NCI-H2107 treated with DMSO at 0.1 percent for 48 hours (cell line): ENCODE results near the gene OCEL1.

Source experiments
- DNase-seq: peaks from one replicate; lab custom pipeline; 2025; ENCODE audit not compliant: unreplicated experiment; lab: John Stamatoyannopoulos, UW

The OCEL1 gene

DNA sequence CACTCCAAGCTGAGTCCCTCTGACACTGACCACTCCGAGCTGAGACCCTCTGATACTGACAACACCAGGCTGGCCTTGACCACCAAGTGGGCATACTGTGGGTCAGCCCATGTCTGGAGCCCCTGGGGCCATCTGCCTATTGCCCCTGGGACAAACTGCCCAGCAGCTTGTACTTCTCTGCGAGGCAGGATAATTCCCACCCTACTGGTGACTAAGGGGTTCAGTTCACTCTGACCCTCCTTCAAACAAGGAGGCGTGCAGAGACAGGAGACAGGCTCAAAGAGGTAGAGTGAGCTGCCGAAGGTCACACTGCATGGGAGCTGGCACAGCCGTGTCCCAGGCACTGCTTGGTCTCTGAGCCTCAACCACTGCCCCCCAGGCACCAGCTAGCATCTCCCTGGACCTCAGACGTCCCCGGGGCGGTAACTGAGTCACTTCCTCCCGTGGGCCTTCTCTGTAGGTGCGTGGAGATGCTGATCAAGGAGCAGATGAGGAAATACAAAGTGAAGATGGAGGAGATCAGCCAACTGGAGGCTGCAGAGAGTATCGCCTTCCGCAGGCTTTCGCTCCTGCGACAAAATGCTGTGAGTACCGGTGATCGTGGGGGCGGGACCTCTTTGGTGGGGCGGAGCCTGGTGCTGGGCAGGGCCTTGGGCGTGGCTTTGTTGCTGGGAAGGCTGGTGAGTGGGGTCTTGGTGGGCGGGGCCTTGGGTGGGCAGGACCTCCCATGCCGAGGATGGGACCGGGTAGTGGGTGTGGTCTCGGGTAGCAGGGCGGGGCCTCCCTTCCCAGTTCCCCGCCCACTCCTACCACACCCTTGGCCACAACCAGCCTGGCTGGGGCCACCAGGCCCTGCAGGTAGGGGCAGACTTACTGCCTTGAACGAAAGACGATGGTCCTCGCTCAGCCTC lies 16.6 kb upstream of the OCEL1 start:
- no peak for DNase-seq

DNA sequence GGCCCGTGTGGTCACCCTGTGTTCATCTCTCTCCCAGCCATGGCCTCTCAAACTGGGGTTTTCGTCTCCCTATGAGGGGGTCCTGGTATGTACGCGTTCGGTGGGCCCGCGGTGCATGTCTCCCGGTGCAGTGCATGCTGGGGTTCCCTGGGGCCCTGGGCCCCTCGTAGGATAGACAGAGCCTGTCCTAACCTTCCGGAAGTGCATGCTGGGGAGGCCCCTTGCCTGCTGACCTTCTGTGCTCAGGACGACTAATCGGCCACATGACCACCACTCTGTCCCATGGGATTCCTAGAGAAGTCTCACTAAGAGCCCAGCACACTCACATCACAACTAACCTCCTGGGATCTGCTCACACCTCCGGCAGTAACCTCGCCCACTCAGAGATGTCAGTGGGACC lies 15.7 kb upstream of the OCEL1 start:
- DNase-seq = no peak

DNA sequence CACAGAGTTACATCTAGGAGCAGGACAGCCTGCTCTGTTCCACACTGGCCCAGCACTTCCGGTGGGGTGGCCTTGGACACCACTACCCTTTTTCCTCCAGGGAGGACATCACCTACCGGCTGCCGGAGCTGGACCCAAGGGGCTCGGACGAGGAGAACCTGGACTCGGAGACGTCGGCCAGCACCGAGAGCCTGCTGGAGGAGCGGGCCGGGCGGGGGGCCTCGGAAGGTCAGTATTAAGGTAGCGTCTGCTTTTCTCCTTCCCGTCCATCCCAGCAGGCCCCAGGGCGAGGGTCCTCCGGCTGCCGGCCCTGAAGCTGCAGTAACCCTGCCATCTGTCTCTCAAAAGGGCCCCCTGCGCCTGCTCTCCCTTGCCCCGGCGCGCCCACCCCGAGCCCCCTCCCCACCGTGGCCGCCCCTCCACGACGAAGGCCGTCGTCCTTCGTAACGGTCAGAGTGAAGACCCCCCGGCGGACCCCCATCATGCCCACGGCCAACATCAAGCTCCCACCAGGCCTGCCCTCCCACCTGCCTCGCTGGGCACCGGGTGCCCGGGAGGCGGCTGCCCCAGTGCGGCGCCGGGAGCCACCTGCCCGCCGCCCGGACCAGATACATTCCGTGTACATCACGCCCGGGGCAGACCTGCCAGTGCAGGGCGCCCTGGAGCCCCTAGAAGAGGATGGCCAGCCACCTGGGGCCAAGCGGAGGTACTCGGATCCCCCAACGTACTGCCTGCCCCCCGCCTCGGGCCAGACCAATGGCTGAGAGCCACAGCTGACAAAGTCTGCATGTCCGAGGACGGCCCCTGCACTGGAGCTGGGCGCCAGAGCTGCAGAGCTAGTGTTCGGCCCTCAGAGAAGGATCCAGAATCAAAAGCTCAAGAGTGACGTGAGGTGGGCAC lies 14.2 kb upstream of the OCEL1 start:
- no peak for DNase-seq

DNA sequence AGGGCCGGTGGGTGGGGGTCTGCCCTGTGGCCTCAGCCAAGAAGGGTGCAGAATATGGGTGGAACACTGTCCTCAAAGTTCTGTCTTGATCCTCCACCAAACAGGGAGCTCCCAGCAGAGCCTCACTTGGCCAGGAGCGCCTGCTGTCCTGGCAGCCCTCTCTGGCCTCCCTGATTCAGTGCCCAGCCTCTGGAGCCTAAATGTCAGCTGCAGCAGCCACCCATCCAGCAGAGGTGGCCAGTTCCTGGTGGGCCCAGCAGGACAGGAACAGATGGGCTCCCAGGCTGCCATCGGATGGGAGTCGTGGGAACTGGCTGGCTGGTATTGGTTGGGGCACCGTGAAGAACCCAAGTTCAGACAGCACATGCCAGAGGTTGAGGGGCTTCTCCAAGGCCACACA lies 12.7 kb upstream of the OCEL1 start:
- no peak for DNase-seq

DNA sequence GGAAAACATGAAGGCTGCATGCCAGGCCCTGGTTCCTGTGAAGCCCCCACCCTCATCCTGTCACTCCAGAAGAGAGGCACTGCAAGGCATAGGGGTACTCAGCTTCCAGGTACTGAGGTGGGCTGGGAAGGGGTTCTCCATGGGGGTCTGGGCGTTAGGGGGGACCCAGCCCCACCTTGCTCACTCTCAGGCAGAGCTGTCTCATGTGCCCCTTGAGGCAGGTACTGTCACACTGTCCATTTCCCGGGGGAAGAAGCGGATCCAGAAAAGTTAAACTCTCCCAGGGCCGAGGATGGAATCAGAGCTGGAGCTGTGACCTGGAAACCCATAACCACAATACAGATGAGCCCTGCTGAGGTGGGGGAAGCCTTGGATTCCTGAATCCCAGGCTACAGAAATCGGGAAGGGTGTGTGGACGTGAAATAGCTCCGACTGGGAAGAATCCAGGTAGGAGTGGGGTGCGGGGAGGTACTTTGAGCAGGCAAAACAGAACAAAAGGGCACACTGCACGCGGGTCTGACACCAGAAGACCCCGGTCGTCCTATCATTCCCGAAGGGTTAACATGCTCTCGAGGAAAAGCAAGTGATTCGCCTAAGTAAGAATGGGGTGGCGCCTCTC lies 11.4 kb upstream of the OCEL1 start:
- no peak for DNase-seq

DNA sequence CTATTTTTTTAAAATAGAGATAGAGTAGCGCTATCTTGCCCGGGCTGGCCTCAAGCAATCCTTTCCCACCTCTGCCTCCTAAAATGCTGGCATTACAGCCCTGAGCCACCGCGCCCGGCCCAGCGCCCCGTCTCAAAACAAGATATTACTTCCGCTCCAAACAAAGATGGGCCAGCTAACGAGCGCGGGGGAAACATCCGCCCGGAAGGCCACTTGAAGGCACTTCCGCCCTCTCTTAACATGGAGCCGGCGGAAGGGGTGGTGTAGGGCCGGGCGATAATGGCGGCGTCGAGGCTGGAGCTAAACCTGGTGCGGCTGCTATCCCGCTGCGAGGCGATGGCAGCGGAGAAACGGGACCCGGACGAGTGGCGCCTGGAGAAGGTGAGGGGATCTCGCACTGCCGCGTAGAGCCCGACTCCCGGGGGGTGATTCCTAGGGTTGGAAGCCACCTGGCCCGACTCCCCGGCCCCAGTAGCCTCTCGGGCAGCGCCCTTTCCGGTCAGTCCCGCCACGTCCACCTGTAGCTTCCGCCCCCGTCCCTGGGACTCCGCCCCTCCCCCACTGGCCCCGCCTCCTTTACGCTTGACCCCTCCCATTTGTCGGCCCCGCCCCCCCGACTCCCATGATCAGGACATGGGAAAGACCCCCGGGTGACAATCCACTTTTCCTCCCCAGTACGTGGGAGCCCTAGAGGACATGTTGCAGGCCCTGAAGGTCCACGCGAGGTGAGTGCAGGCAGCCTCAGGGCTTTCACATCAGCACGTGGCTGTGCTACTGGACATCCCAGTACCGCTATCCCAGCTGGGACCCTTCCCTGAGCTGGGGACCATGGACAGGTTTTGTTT lies 10.7 kb upstream of the OCEL1 start, which contains the start of gene USE1:
USE1 (plus strand) TSS at position 231 of the 845 bp plus-strand sequence; CDS start at position 280, 49 bp downstream.
- DNase-seq = peak; percentile 82

DNA sequence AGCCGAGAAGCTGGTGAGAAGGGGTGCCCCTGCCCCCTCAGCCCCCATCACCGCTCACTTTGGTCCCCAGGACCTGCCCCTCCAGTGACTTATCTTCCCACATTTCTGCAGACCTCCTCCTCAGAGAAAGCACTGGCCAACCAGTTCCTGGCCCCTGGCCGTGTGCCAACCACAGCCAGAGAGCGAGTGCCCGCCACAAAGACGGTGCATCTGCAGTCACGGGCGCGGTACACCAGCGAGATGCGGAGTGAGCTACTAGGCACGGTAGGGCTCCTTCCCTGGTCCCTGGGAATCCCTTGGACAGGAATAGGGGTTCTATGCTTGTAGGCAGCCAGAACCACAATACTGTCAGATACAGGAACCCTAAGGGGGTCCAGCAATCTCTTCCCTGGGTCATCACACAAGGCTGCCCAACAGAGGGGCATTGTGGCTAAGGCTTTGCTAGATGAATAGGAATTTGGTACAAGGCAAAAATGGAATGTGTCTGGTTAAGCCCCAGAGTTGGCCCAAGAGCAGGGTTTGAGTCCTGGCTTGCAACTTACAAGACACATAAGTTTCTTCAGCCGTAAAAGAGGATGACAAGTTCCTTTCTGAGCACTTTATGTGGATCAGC lies 9.9 kb upstream of the OCEL1 start:
- DNase-seq = no peak

DNA sequence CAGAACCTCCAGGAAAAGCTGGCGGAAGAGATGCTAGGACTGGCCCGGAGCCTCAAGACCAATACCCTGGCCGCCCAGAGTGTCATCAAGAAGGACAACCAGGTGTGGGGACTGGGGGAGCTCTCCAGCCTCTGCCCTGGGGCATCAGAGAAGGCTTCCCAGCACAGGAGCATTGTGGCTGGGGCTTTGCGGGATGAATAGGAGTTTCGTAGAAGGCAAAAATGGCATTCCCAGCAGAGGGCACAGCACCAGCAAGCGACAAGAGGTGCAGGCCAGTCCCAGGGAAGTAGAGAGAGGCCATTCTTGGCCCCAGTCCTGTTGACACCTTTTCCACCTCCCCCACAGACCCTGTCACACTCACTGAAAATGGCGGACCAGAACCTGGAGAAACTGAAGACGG lies 6.7 kb upstream of the OCEL1 start:
- DNase-seq = no peak

DNA sequence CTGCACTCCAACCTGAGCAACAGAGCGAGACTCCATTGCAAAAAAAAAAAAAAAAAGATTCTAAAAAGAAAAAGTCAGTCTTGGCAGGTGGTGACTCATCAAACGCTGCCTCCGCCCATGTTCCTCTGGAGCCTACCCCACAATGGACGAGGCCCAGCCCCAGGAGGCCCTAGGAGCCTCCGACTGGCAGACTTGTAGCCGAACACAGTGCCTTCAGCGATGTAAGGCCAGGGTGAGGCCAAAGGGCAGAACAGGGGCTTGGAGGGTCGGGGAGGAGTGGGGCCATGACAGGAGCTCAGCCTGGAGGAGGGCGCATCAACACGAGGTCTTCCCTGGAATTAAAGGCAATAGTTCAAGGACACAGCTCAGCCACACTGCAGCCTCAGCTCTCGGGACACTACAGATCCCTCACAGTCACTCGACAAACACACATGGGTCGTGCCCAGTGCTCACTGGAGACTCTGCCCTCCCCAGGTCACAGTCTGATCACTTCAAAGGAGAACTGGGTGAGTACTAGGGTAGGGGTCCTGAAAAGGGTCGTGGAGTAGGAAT lies 5.7 kb upstream of the OCEL1 start:
- DNase-seq = no peak

DNA sequence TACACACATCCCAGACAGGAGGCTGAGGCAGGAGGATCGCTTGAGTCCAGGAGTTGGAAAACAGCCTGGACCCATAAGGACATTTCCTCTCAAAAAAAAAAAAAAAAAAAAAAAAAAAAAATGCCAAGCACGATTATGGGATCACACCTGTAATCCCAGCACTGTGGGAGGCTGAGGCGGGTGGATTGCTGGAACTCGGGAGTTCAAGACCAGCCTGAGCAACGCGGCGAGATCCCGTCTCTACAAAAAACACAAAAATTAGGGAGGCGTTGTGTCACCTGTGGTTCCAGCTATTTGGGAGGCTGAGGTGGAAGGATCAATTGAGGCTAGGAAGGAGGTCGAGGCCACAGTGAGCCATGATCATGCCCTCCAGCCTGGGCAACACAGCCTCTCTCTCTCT lies 973 bp upstream of the OCEL1 start:
- no peak for DNase-seq

DNA sequence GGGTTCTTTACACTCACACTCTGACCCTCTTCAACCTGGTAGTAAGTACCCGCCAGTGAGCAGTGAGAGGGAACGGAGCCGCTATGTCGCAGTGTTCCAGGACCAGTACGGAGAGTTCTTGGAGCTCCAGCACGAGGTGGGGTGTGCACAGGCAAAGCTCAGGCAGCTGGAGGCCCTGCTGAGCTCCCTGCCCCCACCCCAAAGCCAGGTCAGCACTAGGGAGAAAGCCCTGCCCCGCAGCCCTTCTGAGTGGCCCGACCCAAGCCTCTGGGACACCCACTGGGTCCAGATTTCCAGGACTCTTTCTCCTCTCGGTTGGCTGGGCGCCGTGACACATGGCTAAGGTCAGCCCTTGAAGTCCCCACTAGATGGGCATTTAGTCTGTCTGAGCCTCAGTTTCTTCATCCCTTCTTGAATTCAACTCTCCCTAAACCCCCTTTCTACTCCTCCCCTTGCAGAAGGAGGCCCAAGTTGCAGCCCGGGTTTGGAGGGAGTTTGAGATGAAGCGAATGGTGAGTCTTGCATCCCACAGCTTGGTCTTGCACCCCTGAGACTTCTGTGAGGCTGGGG lies 1.9 kb downstream of the OCEL1 start:
- no peak for DNase-seq

DNA sequence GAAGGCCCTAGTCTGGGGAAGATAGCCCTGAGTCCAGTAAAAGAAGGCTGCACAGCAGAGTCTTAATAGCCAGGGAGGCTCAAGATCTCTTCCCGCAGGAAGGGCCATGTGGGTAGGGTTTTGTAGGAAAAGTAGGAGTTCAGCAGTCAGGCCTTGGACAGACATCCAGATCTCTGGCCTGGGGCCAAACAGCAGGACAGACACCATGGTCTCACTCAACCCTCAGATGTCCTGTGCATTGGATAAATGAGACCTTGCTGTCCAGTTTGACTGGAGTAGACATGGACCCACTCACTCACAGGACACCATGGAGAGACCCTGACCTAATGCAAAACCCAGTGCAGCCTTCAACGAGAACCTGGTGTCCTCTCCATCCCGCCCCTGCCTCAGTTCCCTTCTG lies 3.9 kb downstream of the OCEL1 start:
- DNase-seq = no peak

DNA sequence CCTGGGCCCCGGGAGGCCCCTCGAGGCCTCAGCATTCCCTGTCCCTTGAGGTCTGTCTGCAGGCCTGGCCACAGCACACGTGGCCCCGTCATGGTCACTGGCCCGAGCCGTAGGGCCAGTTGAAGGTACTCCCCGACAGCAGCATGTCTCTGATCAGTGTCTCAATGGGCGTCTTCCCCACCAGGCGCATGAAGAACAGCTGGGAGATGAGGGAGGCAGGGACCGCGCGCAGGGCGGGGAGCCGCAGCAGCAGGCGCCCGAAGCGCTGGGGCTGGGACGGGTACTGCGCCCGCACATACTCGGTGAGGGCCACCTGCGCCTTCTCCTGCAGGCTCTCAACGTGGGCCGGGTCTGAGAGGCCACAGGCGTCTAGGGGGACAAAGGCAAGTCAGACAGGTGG lies 6.2 kb downstream of the OCEL1 start:
- DNase-seq = no peak

DNA sequence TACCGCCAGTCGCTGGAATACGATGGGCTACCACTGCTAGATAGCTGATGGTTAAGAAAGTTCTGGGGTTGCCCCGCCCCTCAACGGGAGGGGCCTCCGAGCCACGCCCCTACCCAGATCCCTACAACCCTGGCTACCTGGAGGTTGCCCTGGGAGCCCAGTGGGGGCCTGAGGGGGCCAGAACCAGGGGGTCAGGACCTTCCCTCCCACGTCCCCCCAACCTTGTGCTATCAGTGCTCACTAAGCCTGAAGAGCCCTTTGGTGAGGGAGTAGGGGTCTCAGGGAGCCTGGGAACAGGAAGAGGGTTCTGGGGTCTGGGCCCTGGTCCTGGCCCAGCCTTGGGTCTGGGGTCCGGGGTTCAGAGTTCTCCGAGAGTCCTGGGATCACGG lies 8.9 kb downstream of the OCEL1 start:
- DNase-seq = no peak

DNA sequence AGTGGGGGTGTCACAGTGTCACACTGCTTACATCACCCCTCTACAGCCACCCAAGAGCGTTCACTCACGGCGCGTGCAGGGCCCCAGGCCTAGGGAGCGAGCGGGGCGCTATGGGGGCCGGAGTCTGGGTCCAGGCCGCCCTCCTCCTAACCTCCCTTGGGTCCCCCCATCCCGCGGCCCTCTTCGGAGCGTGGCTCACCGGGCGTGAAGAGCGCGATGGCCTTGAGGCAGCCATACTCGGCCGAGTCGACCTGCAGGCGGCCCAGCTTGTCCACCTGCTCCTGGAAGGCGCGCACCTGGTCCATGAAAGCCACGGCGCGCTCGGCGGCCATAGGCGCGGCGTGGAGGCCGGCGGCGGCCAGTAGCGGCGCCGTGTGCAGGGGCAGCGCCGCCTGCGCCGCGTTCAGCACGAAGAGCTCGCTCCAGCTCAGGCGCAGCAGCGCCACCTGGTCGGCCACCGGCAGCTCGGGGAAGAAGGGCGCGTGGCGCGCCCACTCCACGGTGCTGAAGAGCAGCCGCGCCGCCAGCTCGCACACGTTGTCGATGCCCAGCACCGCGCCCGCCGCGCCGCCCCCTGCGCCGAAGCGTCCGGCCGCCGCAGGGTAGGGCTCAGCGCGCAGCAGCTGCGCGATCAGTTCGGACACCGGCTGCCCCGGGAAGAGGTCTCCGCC lies 9.4 kb downstream of the OCEL1 start:
- DNase-seq = no peak

DNA sequence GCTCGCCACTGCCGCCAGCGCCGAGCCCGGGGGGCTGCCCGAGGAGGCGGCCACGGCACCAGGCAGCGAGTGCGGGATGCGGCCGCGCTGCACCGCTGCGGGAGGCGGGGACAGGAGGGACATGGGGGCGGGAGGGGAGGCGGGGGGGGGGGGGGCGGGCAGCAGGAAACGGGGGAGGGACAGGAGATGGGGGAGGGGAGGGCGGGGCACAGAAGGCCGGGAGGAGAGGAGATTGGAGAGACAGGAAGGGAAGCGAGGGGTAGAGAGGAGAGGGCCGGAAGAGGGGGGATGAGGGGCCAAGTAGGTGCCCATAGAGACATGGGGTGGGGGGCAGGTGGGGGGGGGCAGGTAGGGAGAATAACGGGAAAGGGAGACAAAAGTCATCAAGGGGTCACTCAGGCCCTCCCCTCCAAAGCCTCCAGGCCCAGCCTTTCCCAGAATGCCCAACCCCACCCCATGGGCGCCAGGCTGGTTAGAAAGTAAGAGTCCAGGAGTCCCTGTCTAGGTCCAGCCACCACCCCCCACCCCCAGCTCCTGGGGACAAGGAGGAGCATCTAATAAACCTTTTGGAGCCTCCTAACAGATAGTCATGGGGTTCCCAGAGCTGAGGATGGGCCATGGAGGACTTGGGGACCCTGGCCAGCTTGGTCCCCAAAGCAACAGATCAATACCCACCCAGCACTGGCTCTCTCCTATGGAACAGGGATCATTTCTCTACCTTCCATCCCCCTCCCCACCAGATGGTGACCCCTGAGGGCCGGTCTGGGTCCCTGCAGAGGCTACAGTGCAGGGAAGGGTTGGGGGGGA lies 10.1 kb downstream of the OCEL1 start:
- no peak for DNase-seq

DNA sequence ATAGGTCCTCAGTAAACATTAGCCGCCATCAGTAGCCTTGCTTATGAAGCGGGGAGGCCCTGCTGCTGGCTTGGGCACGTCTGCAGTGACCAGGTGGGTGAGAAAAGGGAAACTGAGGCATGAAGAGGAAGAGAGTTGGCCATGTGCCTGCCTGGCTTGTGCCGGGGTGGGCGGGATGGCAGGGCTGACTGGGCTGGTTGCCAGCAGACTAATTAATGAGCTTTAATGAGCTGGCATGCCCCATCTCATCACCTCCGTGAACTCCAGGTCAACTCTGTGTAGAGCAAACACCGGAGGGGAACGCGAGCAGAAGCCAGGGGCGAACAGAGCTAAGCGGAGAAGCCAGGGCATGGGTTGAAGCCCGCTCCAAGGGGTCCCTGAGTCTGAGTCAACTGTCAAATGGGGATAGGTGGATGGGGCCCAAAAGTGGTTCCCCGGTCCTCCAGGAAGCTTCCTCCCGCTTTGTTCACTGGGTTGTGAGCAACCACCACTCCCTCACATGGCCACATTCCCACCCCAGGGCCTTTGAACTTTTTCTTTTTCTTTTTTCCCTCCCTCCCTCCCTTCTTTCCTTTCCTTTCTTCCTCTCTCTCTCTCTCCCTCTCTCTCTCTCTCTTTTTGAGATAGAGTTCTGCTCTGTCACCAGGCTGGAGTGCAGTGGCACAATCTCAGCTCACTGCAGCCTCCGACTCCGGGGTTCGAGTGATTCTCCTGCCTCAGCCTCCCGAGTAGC lies 11.0 kb downstream of the OCEL1 start:
- DNase-seq = no peak
